Body of pancreas (tissue), 4 donors: ENCODE data around the gene ANKRD44. TPM values are rescaled to one million over a fixed set of nuclear protein-coding genes. Genes with fewer than 3 reads are reported as not detected.

ENCODE experiments used
- ATAC-seq: fragments of 150-250 bp; one replicate; pipeline ENCODE4 v1.9.1; 2016
- DNase-seq, 4 donors: peaks; one replicate each; pipeline ENCODE4 v3.0.0-alpha.2; 2019
- H3K27ac ChIP-seq, 4 donors: fragments of 200-600 bp; sonication (generic); 1 replicate in 3 of 4; 2 replicates in 1 of 4; pipeline versions ENCODE4 v1.5.1 to v1.6.1; 2016 to 2019; ENCODE audit warnings: mild to moderate bottlenecking in 1 of 4, mixed read lengths in 1 of 4, moderate library complexity in 1 of 4
- H3K27me3 ChIP-seq, 2 donors: fragments of 200-600 bp; sonication (generic); one replicate each; pipeline ENCODE4 v1.6.0; 2016; ENCODE audit warnings: mild to moderate bottlenecking in 1 of 2
- H3K36me3 ChIP-seq, 2 donors: fragments of 200-600 bp; sonication (generic); replicated peaks in 1 of 2; 2 replicates each; pipeline ENCODE4 v1.5.1; 2016; ENCODE audit warnings: low read depth in 2 of 2; ENCODE audit not compliant: insufficient read depth in 1 of 2
- H3K4me1 ChIP-seq: fragments of 200-600 bp; sonication (generic); one replicate; pipeline ENCODE4 v1.6.0; 2016
- H3K4me3 ChIP-seq, 2 donors: fragments of 200-600 bp; sonication (generic); 1 replicate in 1 of 2; 2 replicates in 1 of 2; pipeline ENCODE4 v1.5.1; 2016 to 2019
- H3K9me3 ChIP-seq, 3 donors: fragments of 200-600 bp; sonication (generic); 1 replicate in 2 of 3; 2 replicates in 1 of 3; pipeline ENCODE4 v1.5.1; 2016
- POLR2A ChIP-seq, 3 donors: fragments of 450-650 bp; IDR thresholded peaks; one replicate each; pipeline ENCODE4 v1.6.1; 2016; ENCODE audit warnings: antibody characterized with exemption in 3 of 3, mild to moderate bottlenecking in 2 of 3
- WGBS, 2 donors: methylation state at CpG; one replicate each; pipeline ENCODE4 v1.1.5; 2017; 5-methylcytosine and 5-hydroxymethylcytosine counted together
- intact Hi-C: fragments of 100-400 bp; cut with DNase I; formaldehyde crosslinking; loops from one replicate; pipeline ENCODE4 v1.15.1; 2023
- total RNA-seq, 2 donors: library from RNA; depleted of rRNA; stranded (reverse); fragments of >200 nt; gene quantifications; one replicate each; pipeline ENCODE4 v1.1.0, GENCODE V29; 2016
- TF ChIP-seq, protein P1 (sequence below), 7 experiments: fragments of 450-650 bp in 4 of 7; fragments of 200-600 bp in 3 of 7; sonication (generic) in 3 of 7; IDR thresholded peaks; one replicate each; pipeline ENCODE4 v1.5.1; 2016 to 2019; ENCODE audit warnings: antibody characterized with exemption in 7 of 7

Gene ANKRD44
- total RNA-seq, 2 donors from 2014 or later = 12.2 TPM

DNA sequence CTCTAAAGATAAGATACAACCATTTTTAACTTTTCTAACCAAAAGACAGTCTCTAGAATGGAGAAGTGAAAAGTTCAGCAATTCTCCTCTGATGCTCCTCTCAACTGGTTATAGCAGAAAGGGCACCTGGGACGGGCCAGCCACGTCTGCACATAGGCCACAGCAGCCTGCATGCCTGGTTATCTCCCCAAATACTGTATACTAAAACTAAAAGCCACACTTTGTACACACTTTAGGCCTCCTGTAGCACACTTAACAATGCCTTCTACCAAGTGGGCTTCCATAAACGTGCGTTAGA lies 179.1 kb downstream of the ANKRD44 start:
- intact Hi-C loops = no loop called here
- Histone ChIP-seq H3K27me3 (no peaks in the 10 kb centered on the region), H3K4me1 (no peaks in the 10 kb centered on the region), H3K4me3 (no peak overlapping the region), H3K36me3 (no peaks in the 10 kb centered on the region), H3K9me3 (no peaks in the 10 kb centered on the region), H3K27ac (no peak overlapping the region)
- ATAC-seq (no peak), DNase-seq (no peak)
- no peak for TF ChIP-seq POLR2A (IDR thresholded peaks at IDR 0.05)
- TF ChIP-seq, protein P1, sequence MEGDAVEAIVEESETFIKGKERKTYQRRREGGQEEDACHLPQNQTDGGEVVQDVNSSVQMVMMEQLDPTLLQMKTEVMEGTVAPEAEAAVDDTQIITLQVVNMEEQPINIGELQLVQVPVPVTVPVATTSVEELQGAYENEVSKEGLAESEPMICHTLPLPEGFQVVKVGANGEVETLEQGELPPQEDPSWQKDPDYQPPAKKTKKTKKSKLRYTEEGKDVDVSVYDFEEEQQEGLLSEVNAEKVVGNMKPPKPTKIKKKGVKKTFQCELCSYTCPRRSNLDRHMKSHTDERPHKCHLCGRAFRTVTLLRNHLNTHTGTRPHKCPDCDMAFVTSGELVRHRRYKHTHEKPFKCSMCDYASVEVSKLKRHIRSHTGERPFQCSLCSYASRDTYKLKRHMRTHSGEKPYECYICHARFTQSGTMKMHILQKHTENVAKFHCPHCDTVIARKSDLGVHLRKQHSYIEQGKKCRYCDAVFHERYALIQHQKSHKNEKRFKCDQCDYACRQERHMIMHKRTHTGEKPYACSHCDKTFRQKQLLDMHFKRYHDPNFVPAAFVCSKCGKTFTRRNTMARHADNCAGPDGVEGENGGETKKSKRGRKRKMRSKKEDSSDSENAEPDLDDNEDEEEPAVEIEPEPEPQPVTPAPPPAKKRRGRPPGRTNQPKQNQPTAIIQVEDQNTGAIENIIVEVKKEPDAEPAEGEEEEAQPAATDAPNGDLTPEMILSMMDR (IDR thresholded peaks at IDR 0.05) = no peak
- WGBS, 2 donors = 82 to 94% methylated on average over 4 of the region's 4 CpGs

DNA sequence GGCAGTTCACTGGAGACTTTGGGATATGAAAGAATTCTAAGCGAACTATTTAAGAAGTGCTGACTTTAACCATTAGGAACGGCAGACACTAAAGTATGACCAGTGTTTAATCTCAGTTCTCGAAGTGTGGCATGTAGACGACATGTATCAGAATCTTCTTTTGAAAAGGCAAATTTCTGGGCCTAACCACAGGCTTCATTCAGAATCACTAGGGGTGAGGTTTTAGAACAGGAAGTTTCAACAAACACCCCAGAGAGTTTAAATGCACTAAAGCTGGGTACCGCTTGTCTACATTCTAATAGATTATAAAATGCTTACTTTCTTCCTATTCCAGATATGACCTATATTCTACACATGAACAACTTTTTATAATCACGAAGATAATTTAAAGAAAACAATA lies 180.3 kb downstream of the ANKRD44 start:
- WGBS, 2 donors = 83 to 93% methylated on average over 6 of the region's 6 CpGs
- Histone ChIP-seq H3K4me1 (no peaks in the 10 kb centered on the region), H3K27me3 (no peaks in the 10 kb centered on the region), H3K27ac (no peak overlapping the region), H3K4me3 (no peak overlapping the region), H3K9me3 (no peaks in the 10 kb centered on the region), H3K36me3 (no peaks in the 10 kb centered on the region)
- no peak for DNase-seq
- ATAC-seq = no peak
- TF ChIP-seq, protein P1 (IDR thresholded peaks at IDR 0.05) = no peak
- no peak for TF ChIP-seq POLR2A (IDR thresholded peaks at IDR 0.05)
- intact Hi-C loops = no loop called here

DNA sequence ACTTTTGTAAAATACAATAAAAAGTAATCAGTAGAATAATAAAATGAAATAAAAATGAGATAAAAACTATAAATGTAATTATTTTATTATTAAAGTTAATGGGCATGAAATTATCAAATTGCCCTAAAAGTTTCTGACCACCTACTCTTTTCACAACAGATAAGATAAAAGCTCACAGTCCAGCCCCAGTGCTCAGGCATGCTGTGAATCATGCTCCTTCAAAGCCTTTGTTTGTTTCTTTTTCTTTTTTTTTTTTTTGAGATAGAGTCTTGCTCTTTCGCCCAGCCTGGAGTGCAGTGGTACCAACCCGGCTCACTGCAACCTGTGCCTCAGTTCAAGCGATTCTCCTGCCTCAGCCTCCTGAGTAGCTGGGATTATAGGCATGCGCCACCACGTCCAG lies 181.7 kb downstream of the ANKRD44 start:
- Histone ChIP-seq H3K9me3 (no peaks in the 10 kb centered on the region), H3K27me3 (no peaks in the 10 kb centered on the region), H3K27ac (no peak overlapping the region), H3K4me1 (no peaks in the 10 kb centered on the region), H3K4me3 (no peak overlapping the region), H3K36me3 (no peaks in the 10 kb centered on the region)
- no peak for ATAC-seq
- TF ChIP-seq POLR2A (IDR thresholded peaks at IDR 0.05) = no peak
- TF ChIP-seq, protein P1 (IDR thresholded peaks at IDR 0.05) = no peak
- DNase-seq = no peak
- intact Hi-C loops = no loop called here
- WGBS, 2 donors = 87 to 92% methylated on average over 5 of the region's 5 CpGs

DNA sequence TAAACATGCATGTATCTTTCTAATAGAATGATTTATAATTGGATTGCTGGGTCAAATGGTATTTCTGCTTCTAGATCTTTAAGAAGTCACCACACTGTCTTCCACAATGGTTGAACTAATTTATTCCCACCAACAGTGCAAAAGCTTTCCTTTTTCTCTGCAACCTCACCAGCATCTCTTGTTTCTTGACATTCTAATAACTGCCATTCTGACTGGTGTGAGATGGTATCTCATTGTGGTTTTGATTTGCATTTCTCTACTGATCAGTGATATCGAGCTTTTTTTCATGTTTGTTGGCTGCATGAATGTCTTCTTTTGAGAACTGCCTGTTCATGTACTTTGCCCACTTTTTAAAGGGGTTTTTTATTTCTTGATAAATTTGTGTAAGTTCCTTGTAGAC lies 182.5 kb downstream of the ANKRD44 start:
- H3K4me1 ChIP-seq = no peaks in the 10 kb centered on the region
- no peak overlapping the region for H3K4me3 ChIP-seq
- no peaks in the 10 kb centered on the region for H3K9me3 ChIP-seq
- H3K36me3 ChIP-seq = no peaks in the 10 kb centered on the region
- no peak for DNase-seq
- 90 to 100% methylated on average over 1 of the region's 1 CpG for WGBS, 2 donors
- intact Hi-C loops = no loop called here
- no peak for ATAC-seq
- TF ChIP-seq, protein P1 (IDR thresholded peaks at IDR 0.05) = no peak
- TF ChIP-seq POLR2A (IDR thresholded peaks at IDR 0.05) = no peak
- H3K27me3 ChIP-seq = no peaks in the 10 kb centered on the region
- H3K27ac ChIP-seq = no peak overlapping the region

DNA sequence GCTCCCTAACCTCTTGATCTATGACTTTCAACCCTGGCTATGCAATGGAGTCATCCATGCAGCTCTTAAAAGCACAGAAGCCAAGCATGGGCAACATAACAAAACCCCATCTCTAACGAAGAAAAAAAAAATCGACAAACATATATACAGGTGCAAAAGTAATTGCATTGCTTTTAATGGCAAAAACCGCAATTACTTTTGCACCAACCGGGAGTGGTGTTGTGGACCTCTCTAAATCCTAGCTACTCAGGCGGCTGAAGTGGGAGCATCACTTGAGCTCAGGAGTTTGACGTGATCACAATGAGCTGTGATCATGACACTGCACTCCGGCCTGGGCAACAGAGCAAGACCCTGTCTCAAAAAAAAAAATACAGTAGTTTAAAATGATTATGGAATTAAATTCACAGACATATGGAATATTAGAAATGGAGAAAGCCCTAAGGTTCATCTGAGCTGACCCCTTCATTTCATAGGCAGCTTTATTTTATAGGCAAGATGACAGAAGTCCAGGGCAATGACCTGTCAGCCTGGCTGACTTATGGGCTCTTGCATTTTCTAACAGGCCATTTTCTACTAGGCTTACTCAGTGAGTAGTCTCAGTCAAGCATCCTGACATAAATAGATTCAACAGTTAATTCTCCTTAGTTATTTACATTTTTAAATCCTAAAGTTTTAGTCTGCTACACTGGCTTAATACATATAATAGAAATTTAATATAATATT lies 183.8 kb downstream of the ANKRD44 start:
- no peak for ATAC-seq
- Histone ChIP-seq H3K27ac (no peak overlapping the region), H3K9me3 (no peaks in the 10 kb centered on the region), H3K27me3 (no peaks in the 10 kb centered on the region), H3K36me3 (no peaks in the 10 kb centered on the region), H3K4me1 (no peaks in the 10 kb centered on the region), H3K4me3 (no peak overlapping the region)
- WGBS, 2 donors = 92 to 94% methylated on average over 7 of the region's 7 CpGs
- TF ChIP-seq, protein P1 (IDR thresholded peaks at IDR 0.05) = no peak
- no peak for TF ChIP-seq POLR2A (IDR thresholded peaks at IDR 0.05)
- intact Hi-C loops = no loop called here
- no peak for DNase-seq
